Measurements from ENCODE around the gene NABP2. TPM values are rescaled to one million over a fixed set of nuclear protein-coding genes. Genes with fewer than 3 reads are reported as not detected.

The NABP2 gene
- total RNA-seq, result 29.3 and 31.5 TPM in 2 replicates

DNA sequence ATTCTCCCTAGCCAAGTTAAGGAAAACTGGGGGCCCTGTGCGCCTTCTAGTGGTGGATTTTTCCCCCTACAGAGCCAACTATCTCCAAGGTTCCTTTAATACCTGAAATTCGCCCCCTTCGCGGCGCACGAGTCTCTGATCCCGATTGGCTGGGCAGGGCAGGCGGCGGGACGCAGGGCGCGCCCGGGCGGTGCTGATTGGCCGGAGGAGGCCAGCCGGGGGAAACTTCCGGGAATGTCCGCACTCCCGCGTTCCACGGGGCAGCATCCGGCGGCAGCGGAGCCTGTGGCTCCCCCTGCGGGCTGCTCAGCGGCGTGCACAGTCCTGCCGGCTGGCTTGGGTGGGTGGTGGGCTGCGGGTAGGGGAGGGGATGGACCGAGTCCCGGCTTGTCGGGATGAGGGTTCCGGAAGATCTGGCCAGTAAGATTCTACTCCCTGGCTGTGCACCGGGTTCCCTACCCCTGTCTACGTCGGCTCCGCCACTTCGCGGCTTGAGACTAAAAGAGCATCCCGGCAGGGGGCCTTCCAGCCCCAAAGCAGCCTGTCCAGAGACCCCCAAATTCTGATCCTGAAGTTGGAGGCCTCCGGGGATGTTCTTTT lies at the start of gene NABP2:
Gene NABP2 (plus strand): TSS at position 241 of the 600 bp plus-strand sequence. CDS start 515 bp downstream, outside the sequence.

DNA sequence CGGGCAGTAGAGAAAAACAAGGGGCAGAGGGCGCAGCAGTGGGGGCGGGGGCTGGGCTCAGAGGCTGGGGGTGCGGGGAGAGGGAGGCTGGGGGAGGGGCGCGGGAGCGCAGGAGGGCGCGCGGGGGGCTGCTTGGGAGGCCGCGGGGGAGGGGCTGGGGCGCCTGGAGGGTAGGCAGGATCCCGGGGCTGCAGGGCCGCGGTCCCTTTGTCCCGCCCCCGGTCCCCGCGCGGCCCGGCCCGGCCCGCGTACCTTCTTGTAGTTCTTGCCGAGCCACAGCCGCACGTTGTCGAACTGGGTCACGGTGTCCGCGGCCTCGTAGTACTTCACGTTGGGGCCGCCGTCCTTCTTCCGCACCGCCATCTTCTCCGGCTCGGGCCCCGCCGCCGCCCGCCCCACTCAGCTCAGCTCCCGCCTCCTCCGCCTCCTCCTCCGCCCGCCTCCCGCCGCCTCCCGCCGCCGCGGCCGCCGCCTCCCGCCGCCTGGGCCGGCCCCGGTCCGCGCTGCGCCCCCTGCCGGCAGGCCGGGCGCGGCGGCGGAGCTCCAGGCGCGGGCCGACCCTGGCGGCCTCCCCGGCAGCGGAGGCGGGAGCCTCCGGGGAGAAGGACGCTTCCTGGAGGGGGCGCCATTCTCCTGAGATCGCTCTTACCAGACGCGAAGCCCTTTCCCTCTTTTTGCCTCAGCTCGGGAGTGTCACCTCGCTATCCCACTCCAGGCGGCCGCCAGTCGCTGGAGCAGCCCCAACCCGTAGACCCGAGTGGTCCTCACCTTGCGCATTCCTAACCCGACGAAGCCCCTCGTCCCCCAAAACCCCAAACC lies 34.8 kb upstream of the NABP2 start, which contains the start of gene SMARCC2:
Gene SMARCC2 (minus strand): TSS at position 385 of the 819 bp plus-strand sequence. CDS start 22 bp downstream, at position 363.

DNA sequence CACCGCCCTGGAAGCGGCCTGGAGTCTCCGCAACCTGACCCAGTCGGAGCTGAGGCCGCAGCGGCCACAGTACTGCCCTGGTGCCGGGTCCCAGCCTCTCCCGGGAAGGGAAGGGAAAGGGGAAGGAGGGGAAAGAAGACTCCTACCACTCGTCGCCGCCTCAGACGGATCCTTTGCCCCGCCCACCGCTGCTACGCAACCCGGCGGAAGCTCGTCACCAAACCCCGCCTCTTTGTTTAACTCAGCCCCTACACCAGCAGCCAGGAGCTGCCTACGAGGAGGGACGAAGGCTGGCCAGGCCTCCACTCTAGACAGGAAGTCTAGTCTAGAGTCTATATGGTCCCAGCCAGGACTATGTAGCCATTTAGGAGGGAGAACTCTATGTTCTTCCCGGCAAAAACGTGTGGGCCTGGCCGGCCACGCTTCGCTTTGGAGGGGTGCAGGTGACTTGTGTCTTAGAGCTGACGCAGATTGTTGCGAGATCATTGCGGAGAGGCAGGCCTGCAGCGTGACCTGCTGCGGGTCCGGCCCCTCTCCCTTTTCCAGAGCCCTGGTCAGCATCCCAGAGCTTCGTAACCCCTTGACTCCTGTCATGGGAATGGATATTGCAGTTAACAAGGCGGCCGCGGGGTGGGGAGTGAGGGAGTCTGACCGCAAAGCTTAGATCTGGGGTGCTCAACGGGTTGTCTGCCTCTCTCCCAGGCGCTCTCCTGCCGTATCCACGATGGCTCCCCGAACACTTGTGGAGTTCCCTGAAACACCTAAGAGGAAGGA lies 2.2 kb upstream of the NABP2 start, which contains the start of gene RNF41:
Gene RNF41 (minus strand): TSS at position 166 of the 774 bp plus-strand sequence. CDS start 7,875 bp downstream, outside the sequence.

DNA sequence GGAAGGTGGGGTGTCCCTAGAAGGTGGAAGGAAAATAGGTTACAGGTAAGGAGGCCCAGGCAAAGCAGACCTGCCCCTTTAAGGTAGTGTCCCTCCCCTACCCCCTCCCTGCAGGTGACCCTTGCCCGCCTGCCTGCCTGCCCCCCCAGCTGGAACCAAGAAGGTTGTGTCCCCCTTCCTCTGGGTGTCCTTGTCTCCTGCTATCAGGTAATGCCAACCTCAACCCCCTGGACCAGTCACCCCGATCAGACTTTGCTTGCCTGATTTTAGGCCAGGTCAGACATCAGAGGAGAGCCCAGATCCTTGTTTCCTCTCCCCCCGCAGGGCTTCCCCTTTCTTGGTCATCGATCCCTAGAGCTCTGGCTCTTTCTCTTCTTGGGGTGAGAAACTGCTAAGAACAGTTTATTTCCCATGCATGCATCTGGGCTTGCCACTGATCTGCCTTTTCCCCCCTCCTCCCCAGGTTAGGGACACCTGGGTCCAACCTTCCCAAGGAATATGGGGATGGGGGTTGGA lies 5.8 kb downstream of the NABP2 start, which contains the start of gene SLC39A5:
Gene SLC39A5 (plus strand): TSS at position 136 of the 516 bp plus-strand sequence. CDS start 1,224 bp downstream, outside the sequence.

DNA sequence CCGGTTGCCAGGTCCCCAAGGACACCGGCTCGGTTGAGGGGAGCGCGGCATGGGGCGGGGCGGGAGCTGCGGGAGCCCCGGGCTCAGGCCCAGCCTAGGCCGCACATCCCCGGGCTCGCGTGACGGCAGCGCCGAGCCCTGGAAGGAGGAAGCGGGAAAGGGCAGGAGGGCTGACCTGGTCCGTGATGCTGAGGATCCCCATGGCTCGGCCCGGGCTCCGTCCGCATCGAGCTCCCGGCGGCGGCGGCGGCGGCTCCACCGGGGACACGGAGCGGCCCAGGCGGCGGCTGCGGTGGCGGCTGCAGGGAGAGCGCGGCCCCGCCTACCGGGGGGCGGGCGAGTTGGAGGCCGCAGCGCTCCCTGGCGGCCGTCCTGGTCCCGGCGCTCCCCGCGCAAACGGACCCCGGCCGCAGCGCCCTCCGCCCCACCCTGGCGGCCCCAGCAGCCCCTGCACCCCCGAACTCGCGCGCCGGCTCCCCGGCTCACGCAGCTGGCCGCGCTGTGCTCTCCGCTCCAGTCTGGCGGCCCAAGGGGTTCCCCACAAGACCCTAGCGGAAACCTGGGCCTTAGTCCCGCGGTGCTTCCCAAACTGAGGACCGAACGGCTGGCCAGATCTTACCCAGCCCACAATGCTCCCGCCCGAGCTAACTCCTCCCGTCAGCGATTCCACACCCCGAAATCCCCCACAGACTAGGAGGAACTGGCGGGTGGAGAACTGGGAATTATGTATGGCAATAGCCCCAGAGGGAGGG lies 34.1 kb downstream of the NABP2 start, which contains the start of gene ANKRD52:
Gene ANKRD52 (minus strand): TSS at position 317 of the 752 bp plus-strand sequence. CDS start 115 bp downstream, at position 202.

DNA sequence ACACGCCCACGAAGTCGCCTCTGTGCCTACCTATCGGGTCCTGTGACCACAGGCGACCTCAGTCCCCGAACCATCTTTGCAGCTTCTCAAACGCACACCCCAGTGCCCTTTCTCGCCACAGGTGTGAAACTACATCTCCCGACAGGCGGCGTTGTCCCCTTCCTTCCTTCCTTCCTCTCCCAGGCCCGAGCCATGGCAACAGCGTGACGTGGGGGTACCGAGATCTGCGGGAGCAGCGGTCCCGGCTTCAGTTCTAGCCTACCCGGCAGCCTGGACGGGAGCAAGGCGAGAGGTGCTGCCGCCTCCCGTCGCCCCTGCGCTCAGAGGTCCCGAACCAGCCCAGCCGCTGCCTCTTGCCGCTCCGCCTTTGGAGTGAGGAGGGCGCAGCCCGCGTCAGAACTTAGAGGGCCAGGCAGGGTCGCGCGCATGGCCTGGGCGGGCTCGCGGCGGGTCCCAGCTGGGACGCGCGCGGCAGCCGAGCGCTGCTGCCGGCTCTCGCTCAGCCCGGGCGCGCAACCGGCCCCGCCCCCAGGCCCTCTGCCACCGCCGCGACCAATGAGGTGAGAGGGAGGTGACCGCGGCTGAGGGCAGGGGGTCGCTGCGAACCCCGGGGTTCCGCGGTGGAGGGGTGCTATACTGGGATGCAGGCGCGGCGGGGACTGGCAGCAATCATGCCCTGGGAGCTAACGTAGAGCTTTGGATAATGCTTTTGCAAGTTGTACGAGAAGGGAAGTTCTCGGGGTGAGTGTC lies 42.7 kb downstream of the NABP2 start, which contains the start of gene COQ10A:
Gene COQ10A (plus strand): TSS at position 250 of the 750 bp plus-strand sequence. CDS start 177 bp downstream, at position 427.

Other genes with a start within 250 kb of the NABP2 start
- gene SUOX, start 227.1 kb upstream of the NABP2 start, total RNA-seq, result 7.8 and 12.0 TPM in 2 replicates
- gene IKZF4, start 203.3 kb upstream of the NABP2 start, total RNA-seq, result 2.0 and 10.4 TPM in 2 replicates
- 1,091 and 4,343 TPM in 2 replicates for gene RPS26, start 182.4 kb upstream of the NABP2 start, total RNA-seq
- gene ERBB3, start 144.2 kb upstream of the NABP2 start, total RNA-seq, result 1.9 and 4.2 TPM in 2 replicates
- 69.7 and 70.5 TPM in 2 replicates for gene PA2G4, start 119.8 kb upstream of the NABP2 start, total RNA-seq
- 4,540 and 5,963 TPM in 2 replicates for gene RPL41, start 107.7 kb upstream of the NABP2 start, total RNA-seq
- gene ZC3H10, start 106.1 kb upstream of the NABP2 start, total RNA-seq, result 2.2 and 3.4 TPM in 2 replicates
- gene ESYT1, start 96.1 kb upstream of the NABP2 start, total RNA-seq, result 104 and 207 TPM in 2 replicates
- gene MYL6B, start 71.8 kb upstream of the NABP2 start, total RNA-seq, result 68.7 and 103 TPM in 2 replicates
- 1,218 and 3,228 TPM in 2 replicates for gene MYL6, start 66.0 kb upstream of the NABP2 start, total RNA-seq
- 30.8 and 40.4 TPM in 2 replicates for gene SMARCC2, start 34.9 kb upstream of the NABP2 start, total RNA-seq
- 69.4 and 113 TPM in 2 replicates for gene RNF41, start 2.4 kb upstream of the NABP2 start, total RNA-seq
- not detected in 2 replicates for gene SLC39A5, start 5.7 kb downstream of the NABP2 start, total RNA-seq
- 15.3 and 23.5 TPM in 2 replicates for gene ANKRD52, start 34.0 kb downstream of the NABP2 start, total RNA-seq
- gene COQ10A, start 42.6 kb downstream of the NABP2 start, total RNA-seq, result 12.5 and 13.9 TPM in 2 replicates
- gene CS, start 76.0 kb downstream of the NABP2 start, total RNA-seq, result 75.0 and 76.6 TPM in 2 replicates
- gene CNPY2, start 91.6 kb downstream of the NABP2 start, total RNA-seq, result 77.7 and 92.1 TPM in 2 replicates
- gene PAN2, start 109.7 kb downstream of the NABP2 start, total RNA-seq, result 14.1 and 19.2 TPM in 2 replicates
- not detected in 2 replicates for gene IL23A, start 114.5 kb downstream of the NABP2 start, total RNA-seq
- 128 and 161 TPM in 2 replicates for gene STAT2, start 135.8 kb downstream of the NABP2 start, total RNA-seq
- gene APOF, start 138.5 kb downstream of the NABP2 start, total RNA-seq, result not detected in 2 replicates
- 2.5 and 6.8 TPM in 2 replicates for gene TIMELESS, start 225.1 kb downstream of the NABP2 start, total RNA-seq
- not detected in 2 replicates for gene MIP, start 230.3 kb downstream of the NABP2 start, total RNA-seq
- gene SPRYD4, start 244.2 kb downstream of the NABP2 start, total RNA-seq, result 0.51 and 1.3 TPM in 2 replicates